Endothelial cell (in vitro differentiated cells): Measurements from ENCODE around the gene CHCHD1. TPM values are rescaled to one million over a fixed set of nuclear protein-coding genes. Genes with fewer than 3 reads are reported as not detected.
A peak's percentile ranks its signal among the peaks of the same experiment; 100 is the strongest.
"Not testable (repeated sequence)": the region's sequence is repeated elsewhere in the genome, so short reads cannot be mapped to it uniquely, and the experiment has no call there.

Experiments
- DNase-seq: peaks from one replicate; pipeline ENCODE4 v3.0.0; 2021; ENCODE audit warnings: low spot score
- H3K27ac Mint-ChIP-seq: one replicate; pipeline ENCODE4 v1.8.0; 2021; ENCODE audit warnings: mixed read lengths, inconsistent platforms; ENCODE audit not compliant: unreplicated experiment
- H3K27me3 Mint-ChIP-seq: one replicate; pipeline ENCODE4 v1.8.0; 2021; ENCODE audit warnings: mild to moderate bottlenecking, moderate library complexity, mixed read lengths, inconsistent platforms; ENCODE audit not compliant: unreplicated experiment
- H3K36me3 Mint-ChIP-seq: one replicate; pipeline ENCODE4 v1.8.0; 2021; ENCODE audit warnings: mild to moderate bottlenecking, low read depth, mixed read lengths, inconsistent platforms; ENCODE audit not compliant: unreplicated experiment
- H3K4me1 Mint-ChIP-seq: one replicate; pipeline ENCODE4 v1.8.0; 2021; ENCODE audit warnings: mild to moderate bottlenecking, mixed read lengths, inconsistent platforms; ENCODE audit not compliant: unreplicated experiment
- H3K4me3 Mint-ChIP-seq: one replicate; pipeline ENCODE4 v1.8.0; 2021; ENCODE audit warnings: mild to moderate bottlenecking, mixed read lengths, inconsistent platforms; ENCODE audit not compliant: unreplicated experiment
- H3K9me3 Mint-ChIP-seq: one replicate; pipeline ENCODE4 v1.8.0; 2021; ENCODE audit warnings: mixed read lengths, inconsistent platforms; ENCODE audit not compliant: unreplicated experiment
- CTCF ChIP-seq: fragments of 200-600 bp; sonication (generic); IDR thresholded peaks from one replicate; pipeline ENCODE4 v1.5.0; 2021; ENCODE audit warnings: antibody characterized with exemption; ENCODE audit not compliant: unreplicated experiment
- total RNA-seq: library from RNA; stranded (reverse); fragmentation: NEBNext Ultra II Directional; extraction: Animal tissue kit (Norgen Biotek cat#: 25700); gene quantifications from one replicate; pipeline ENCODE4 v1.2.1, GENCODE V29; 2021; ENCODE audit not compliant: unreplicated experiment

CHCHD1 gene
- total RNA-seq, 1 donor from 2014 or later: 22.5 TPM

GRCh38 chr10:73823391-73823790 is 41.5 kb downstream of the CHCHD1 start:
- H3K4me3 Mint-ChIP-seq: peak overlapping the region; percentile 31
- no peak for TF ChIP-seq CTCF
- peaks cover 15% of the 10 kb centered on the region for H3K36me3 Mint-ChIP-seq
- DNase-seq: no peak
- H3K27ac Mint-ChIP-seq: no peak overlapping the region
- H3K9me3 Mint-ChIP-seq: no peaks in the 10 kb centered on the region
- peaks cover 13% of the 10 kb centered on the region for H3K27me3 Mint-ChIP-seq
- peaks cover 7% of the 10 kb centered on the region for H3K4me1 Mint-ChIP-seq

GRCh38 chr10:73824146-73824725 is 42.4 kb downstream of the CHCHD1 start:
- DNase-seq: no peak
- Mint-ChIP-seq H3K27ac (no peak overlapping the region), H3K9me3 (no peaks in the 10 kb centered on the region), H3K4me3 (no peak overlapping the region), H3K36me3 (peaks cover 15% of the 10 kb centered on the region), H3K27me3 (peaks cover 7% of the 10 kb centered on the region), H3K4me1 (peaks cover under 1% of the 10 kb centered on the region)
- no peak for TF ChIP-seq CTCF

- Mint-ChIP-seq H3K4me3 (no peak overlapping the region), H3K36me3 (peaks cover 9% of the 10 kb centered on the region), H3K27ac (peak overlapping the region; percentile 2), H3K27me3 (peaks cover 1% of the 10 kb centered on the region), H3K4me1 (no peaks in the 10 kb centered on the region), H3K9me3 (no peaks in the 10 kb centered on the region)
- no peak for DNase-seq
- no peak for TF ChIP-seq CTCF
These were observed 45.7 kb downstream of the CHCHD1 start for GRCh38 chr10:73827346-73828089.

GRCh38 chr10:73828161-73828560 is 46.3 kb downstream of the CHCHD1 start:
- DNase-seq: no peak
- Mint-ChIP-seq H3K4me1 (no peaks in the 10 kb centered on the region), H3K27ac (peak overlapping the region; percentile 2), H3K9me3 (no peaks in the 10 kb centered on the region), H3K27me3 (no peaks in the 10 kb centered on the region), H3K36me3 (peaks cover 5% of the 10 kb centered on the region), H3K4me3 (no peak overlapping the region)
- no peak for TF ChIP-seq CTCF

GRCh38 chr10:73829090-73829489 is 47.2 kb downstream of the CHCHD1 start:
- not testable (repeated sequence) for H3K9me3 Mint-ChIP-seq, H3K27me3 Mint-ChIP-seq, H3K36me3 Mint-ChIP-seq, H3K4me1 Mint-ChIP-seq, H3K27ac Mint-ChIP-seq, DNase-seq, H3K4me3 Mint-ChIP-seq

Other genes with a start within 250 kb of the CHCHD1 start
- 267 TPM for gene USP54, start 190.7 kb upstream of the CHCHD1 start, total RNA-seq
- gene MYOZ1, start 140.6 kb upstream of the CHCHD1 start, total RNA-seq: 4.0 TPM
- gene SYNPO2L, start 126.0 kb upstream of the CHCHD1 start, total RNA-seq: 0.13 TPM
- 8.0 TPM for gene AGAP5, start 83.9 kb upstream of the CHCHD1 start, total RNA-seq
- gene SEC24C, start 37.7 kb upstream of the CHCHD1 start, total RNA-seq: 102 TPM
- 176 TPM for gene ZSWIM8, start 3.6 kb downstream of the CHCHD1 start, total RNA-seq
- gene NDST2, start 29.6 kb downstream of the CHCHD1 start, total RNA-seq: 32.8 TPM
- 27.7 TPM for gene CAMK2G, start 92.5 kb downstream of the CHCHD1 start, total RNA-seq
- 19.5 TPM for gene PLAU, start 129.1 kb downstream of the CHCHD1 start, total RNA-seq
- 200 TPM for gene VCL, start 216.1 kb downstream of the CHCHD1 start, total RNA-seq